ENCODE results near the gene C16orf89.
"Not testable (repeated sequence)": the region's sequence is repeated elsewhere in the genome, so short reads cannot be mapped to it uniquely, and the experiment has no call there.

- TF ChIP-seq ZNF274 (IDR thresholded peaks at IDR 0.05; ENCODE audit: low read length); ZNF274 (tag by site-specific recombination; IDR thresholded peaks at IDR 0.05; ENCODE audit: borderline replicate concordance); AEBP2 (tag by site-specific recombination; IDR thresholded peaks at IDR 0.05; ENCODE audit: borderline replicate concordance); ZNF148 (tag by site-specific recombination; IDR thresholded peaks at IDR 0.05; ENCODE audit: borderline replicate concordance); CTCF (tag by site-specific recombination; IDR thresholded peaks at IDR 0.05); ZFHX2 (tag by site-specific recombination; conservative IDR thresholded peaks at IDR 0.05); ZNF10 (tag by site-specific recombination; IDR thresholded peaks at IDR 0.05); PRDM6 (tag by site-specific recombination; IDR thresholded peaks at IDR 0.05); PRDM4 (tag by site-specific recombination; IDR thresholded peaks at IDR 0.05): not testable (repeated sequence)
Observed at GRCh38 chr16:5105039-5105438, 39.3 kb upstream of the C16orf89 start.

All from HEK293 (cell line).